Transverse colon (tissue), 4 donors: ENCODE data around the gene UPK2. TPM values are rescaled to one million over a fixed set of nuclear protein-coding genes. Genes with fewer than 3 reads are reported as not detected.

Experiments used
- DNase-seq: peaks from one replicate; pipeline ENCODE4 v3.0.0-alpha.2; 2019
- H3K27ac ChIP-seq, 4 donors: fragments of 200-600 bp; sonication (generic); 2 replicates each; pipeline ENCODE4 v1.5.1; 2016 to 2018; ENCODE audit warnings: inconsistent platforms in 4 of 4
- H3K27me3 ChIP-seq: fragments of 200-600 bp; sonication (generic); 2 replicates; pipeline ENCODE4 v1.5.1; 2017; ENCODE audit warnings: inconsistent platforms
- H3K36me3 ChIP-seq, 4 donors: fragments of 200-600 bp; sonication (generic); 2 replicates each; pipeline ENCODE4 v1.5.1; 2017 to 2019; ENCODE audit warnings: inconsistent platforms in 4 of 4
- H3K4me1 ChIP-seq, 4 donors: fragments of 200-600 bp; sonication (generic); 2 replicates each; pipeline ENCODE4 v1.5.1; 2017 to 2020; ENCODE audit warnings: inconsistent platforms in 4 of 4
- H3K4me3 ChIP-seq, 4 donors: fragments of 200-600 bp; sonication (generic); 1 replicate in 1 of 4; 2 replicates in 3 of 4; pipeline versions ENCODE4 v1.5.1 to v1.6.1; 2017 to 2019; ENCODE audit warnings: inconsistent platforms in 4 of 4
- H3K9me3 ChIP-seq, 2 donors: fragments of 200-600 bp; sonication (generic); 2 replicates each; pipeline ENCODE4 v1.5.1; 2017 to 2019; ENCODE audit warnings: inconsistent platforms in 2 of 2
- EP300 ChIP-seq: sonication (generic); formaldehyde crosslinking; IDR thresholded peaks from one replicate; pipeline ENCODE4 v1.6.1; 2017; ENCODE audit warnings: antibody characterized with exemption, low read depth
- POLR2A ChIP-seq: fragments of 450-650 bp; IDR thresholded peaks from one replicate; pipeline ENCODE4 v1.6.1; 2016; ENCODE audit warnings: antibody characterized with exemption, mild to moderate bottlenecking, moderate library complexity
- POLR2AphosphoS5 ChIP-seq, 3 donors: sonication (generic); formaldehyde crosslinking; IDR thresholded peaks; one replicate each; pipeline ENCODE4 v1.6.1; 2016; ENCODE audit warnings: antibody characterized with exemption in 3 of 3
- WGBS, 2 donors: methylation state at CpG; one replicate each; pipeline ENCODE4 v1.1.5; 2018; ENCODE audit warnings: low coverage in 1 of 2; 5-methylcytosine and 5-hydroxymethylcytosine counted together
- in situ Hi-C, 4 donors: fragments of 200-750 bp; cut with MboI; loops; one replicate each; pipeline versions ENCODE4 v1.15.0 to v1.15.1; 2017; ENCODE audit warnings: low sequenced_read_pairs in 3 of 4, low pct_ligation_motif_present in 1 of 4, low pct_unique_long_range_greater_than_20kb in 1 of 4
- intact Hi-C: fragments of 100-400 bp; cut with DNase I; formaldehyde crosslinking; loops from one replicate; pipeline ENCODE4 v1.15.1; 2023; ENCODE audit warnings: low total_unique reads
- total RNA-seq, 4 donors: library from RNA; depleted of rRNA; stranded (reverse); fragments of >200 nt; gene quantifications; one replicate each; pipeline ENCODE4 v1.1.0, GENCODE V29; 2016
- TF ChIP-seq, protein P1 (sequence below), 5 experiments: fragments of 200-600 bp in 3 of 5; fragments of 450-650 bp in 2 of 5; sonication (generic) in 3 of 5; IDR thresholded peaks; 1 replicate in 2 of 5; 2 replicates in 3 of 5; pipeline ENCODE4 v1.5.1; 2016 to 2017; ENCODE audit warnings: antibody characterized with exemption in 5 of 5, inconsistent platforms in 3 of 5, mild to moderate bottlenecking in 2 of 5, moderate library complexity in 1 of 5

UPK2 gene
- total RNA-seq, 4 donors from 2014 or later: not detected

GRCh38 chr11:118914178-118914918 lies 41.8 kb upstream of the UPK2 start:
- no peaks in the 10 kb centered on the region for H3K36me3 ChIP-seq
- intact Hi-C loops: no loop called here
- H3K4me1 ChIP-seq: peaks cover 82 to 100% (median 99%) of the 10 kb centered on the region in 4 donors
- in situ Hi-C loops: no loop called here
- WGBS, 2 donors: 10 to 20% methylated on average over 2 to 13 of the region's 15 CpGs
- H3K27me3 ChIP-seq: no peaks in the 10 kb centered on the region
- peak overlapping the region; percentile 98 to 100 (median 100) for H3K27ac ChIP-seq
- no peaks in the 10 kb centered on the region for H3K9me3 ChIP-seq
- TF ChIP-seq, protein P1, sequence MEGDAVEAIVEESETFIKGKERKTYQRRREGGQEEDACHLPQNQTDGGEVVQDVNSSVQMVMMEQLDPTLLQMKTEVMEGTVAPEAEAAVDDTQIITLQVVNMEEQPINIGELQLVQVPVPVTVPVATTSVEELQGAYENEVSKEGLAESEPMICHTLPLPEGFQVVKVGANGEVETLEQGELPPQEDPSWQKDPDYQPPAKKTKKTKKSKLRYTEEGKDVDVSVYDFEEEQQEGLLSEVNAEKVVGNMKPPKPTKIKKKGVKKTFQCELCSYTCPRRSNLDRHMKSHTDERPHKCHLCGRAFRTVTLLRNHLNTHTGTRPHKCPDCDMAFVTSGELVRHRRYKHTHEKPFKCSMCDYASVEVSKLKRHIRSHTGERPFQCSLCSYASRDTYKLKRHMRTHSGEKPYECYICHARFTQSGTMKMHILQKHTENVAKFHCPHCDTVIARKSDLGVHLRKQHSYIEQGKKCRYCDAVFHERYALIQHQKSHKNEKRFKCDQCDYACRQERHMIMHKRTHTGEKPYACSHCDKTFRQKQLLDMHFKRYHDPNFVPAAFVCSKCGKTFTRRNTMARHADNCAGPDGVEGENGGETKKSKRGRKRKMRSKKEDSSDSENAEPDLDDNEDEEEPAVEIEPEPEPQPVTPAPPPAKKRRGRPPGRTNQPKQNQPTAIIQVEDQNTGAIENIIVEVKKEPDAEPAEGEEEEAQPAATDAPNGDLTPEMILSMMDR (IDR thresholded peaks at IDR 0.05): no peak
- TF ChIP-seq POLR2AphosphoS5 (IDR thresholded peaks at IDR 0.05) (no peak), POLR2A (no peak), EP300 (no peak)
- DNase-seq: peak; percentile 65
- no peak overlapping the region for H3K4me3 ChIP-seq

GRCh38 chr11:118914987-118915386 lies 41.1 kb upstream of the UPK2 start:
- in situ Hi-C loops (no loop called here), intact Hi-C loops (no loop called here)
- H3K4me1 ChIP-seq: peaks cover 88 to 100% (median 99%) of the 10 kb centered on the region in 4 donors
- TF ChIP-seq POLR2AphosphoS5 (IDR thresholded peaks at IDR 0.05): no peak
- TF ChIP-seq, protein P1 (IDR thresholded peaks at IDR 0.05): no peak
- no peak for TF ChIP-seq POLR2A
- TF ChIP-seq EP300: no peak
- H3K36me3 ChIP-seq: no peaks in the 10 kb centered on the region
- no peak for DNase-seq
- 70% methylated on average over 4 of the region's 4 CpGs; no CpG with 5 or more reads in 1 of the 2 donors for WGBS, 2 donors
- no peaks in the 10 kb centered on the region for H3K27me3 ChIP-seq
- H3K4me3 ChIP-seq: no peak overlapping the region
- H3K9me3 ChIP-seq: no peaks in the 10 kb centered on the region
- peak overlapping the region; percentile 98 to 100 (median 100) for H3K27ac ChIP-seq

DNA sequence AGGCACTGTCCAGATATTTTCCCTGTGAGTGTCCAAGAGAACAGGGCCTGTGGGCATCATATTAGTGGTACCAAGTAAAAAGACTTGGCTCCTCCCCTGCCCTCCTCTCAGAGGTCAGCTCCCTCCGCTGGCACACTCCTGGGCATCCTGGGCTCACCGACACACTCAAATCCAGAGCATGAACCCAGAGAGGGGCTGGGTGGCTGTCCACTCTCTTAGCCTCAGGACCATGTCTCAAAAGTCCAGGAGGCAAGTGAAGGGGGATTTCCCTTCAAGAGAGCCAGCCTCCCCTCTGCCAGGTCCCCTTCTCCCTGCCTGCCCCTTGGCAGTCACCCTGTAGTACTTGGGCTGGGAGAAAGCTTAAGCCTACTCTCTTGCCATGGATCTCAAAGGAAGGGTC lies 40.7 kb upstream of the UPK2 start:
- in situ Hi-C loops: no loop called here
- Histone ChIP-seq H3K27me3 (no peaks in the 10 kb centered on the region), H3K4me3 (no peak overlapping the region), H3K4me1 (peaks cover 88 to 100% (median 99%) of the 10 kb centered on the region in 4 donors), H3K36me3 (no peaks in the 10 kb centered on the region), H3K9me3 (no peaks in the 10 kb centered on the region), H3K27ac (peak overlapping the region; percentile 98 to 100 (median 100))
- 97% methylated on average over 2 of the region's 2 CpGs; no CpG with 5 or more reads in 1 of the 2 donors for WGBS, 2 donors
- TF ChIP-seq, protein P1 (IDR thresholded peaks at IDR 0.05): no peak
- no peak for TF ChIP-seq POLR2A
- no peak for TF ChIP-seq POLR2AphosphoS5 (IDR thresholded peaks at IDR 0.05)
- TF ChIP-seq EP300: no peak
- DNase-seq: no peak
- intact Hi-C loops: no loop called here

DNA sequence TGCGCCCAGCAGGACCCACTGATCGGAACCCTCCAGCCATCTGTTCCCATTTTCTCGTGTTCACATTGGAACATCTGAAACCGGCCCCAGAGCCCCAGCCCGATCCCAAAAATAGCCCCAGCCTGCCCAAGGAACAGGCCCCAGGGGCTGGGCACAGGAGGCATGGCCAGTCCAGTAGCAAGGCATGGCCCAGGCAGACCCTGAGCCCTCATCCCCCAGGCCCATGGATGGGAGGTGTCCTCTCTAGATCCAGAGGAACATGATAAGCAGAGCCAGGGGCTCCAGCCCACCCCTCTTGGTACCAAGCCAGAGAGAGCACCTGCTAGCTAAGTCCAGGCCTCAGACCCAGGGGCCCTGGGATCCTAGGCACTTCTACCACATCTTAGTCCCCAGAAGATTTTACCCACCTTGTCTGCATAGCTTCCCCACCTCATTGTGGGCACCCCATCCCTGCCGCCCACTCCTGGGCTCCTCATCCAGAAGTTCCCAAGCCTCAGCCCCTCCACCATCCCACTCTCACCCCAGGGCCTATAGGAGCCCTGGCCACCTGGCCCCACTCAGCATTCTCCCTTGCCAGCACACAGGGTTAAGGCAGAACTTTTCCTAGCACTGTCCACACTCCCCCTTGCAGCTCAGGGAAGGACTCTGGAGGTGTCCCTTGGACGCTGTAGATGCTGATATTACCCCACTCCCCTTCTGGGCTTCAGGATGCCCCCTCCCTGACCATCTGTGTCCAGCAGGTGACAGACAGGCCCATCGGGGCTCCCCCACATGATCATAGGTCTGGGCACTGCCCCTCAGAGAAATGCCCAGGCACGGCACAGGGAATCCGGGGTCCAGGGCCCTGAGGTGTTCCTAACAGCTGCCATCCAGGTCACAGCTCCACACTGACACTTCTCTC lies 39.9 kb upstream of the UPK2 start:
- peak overlapping the region; percentile 98 to 100 (median 100) for H3K27ac ChIP-seq
- H3K4me1 ChIP-seq: peaks cover 93 to 100% (median 99%) of the 10 kb centered on the region in 4 donors
- TF ChIP-seq EP300 (no peak), POLR2A (no peak), POLR2AphosphoS5 (IDR thresholded peaks at IDR 0.05) (no peak)
- no peaks in the 10 kb centered on the region for H3K27me3 ChIP-seq
- H3K9me3 ChIP-seq: no peaks in the 10 kb centered on the region
- H3K36me3 ChIP-seq: no peaks in the 10 kb centered on the region
- H3K4me3 ChIP-seq: no peak overlapping the region
- intact Hi-C loops (no loop called here), in situ Hi-C loops (no loop called here)
- DNase-seq: no peak
- 52% methylated on average over 10 of the region's 10 CpGs; no CpG with 5 or more reads in 1 of the 2 donors for WGBS, 2 donors
